HG02970 (cell line): ENCODE results near the gene IQSEC1.
"Not testable (repeated sequence)": the region's sequence is repeated elsewhere in the genome, so short reads cannot be mapped to it uniquely, and the experiment has no call there.

Source experiments
- ATAC-seq: cut with Tn5 transposase; IDR thresholded peaks from one replicate; pipeline ENCODE4 v1.9.1; 2021; ENCODE audit warnings: mild to moderate bottlenecking, moderate library complexity, moderate number of reproducible peaks; ENCODE audit not compliant: unreplicated experiment, low FRiP score

The IQSEC1 gene

DNA sequence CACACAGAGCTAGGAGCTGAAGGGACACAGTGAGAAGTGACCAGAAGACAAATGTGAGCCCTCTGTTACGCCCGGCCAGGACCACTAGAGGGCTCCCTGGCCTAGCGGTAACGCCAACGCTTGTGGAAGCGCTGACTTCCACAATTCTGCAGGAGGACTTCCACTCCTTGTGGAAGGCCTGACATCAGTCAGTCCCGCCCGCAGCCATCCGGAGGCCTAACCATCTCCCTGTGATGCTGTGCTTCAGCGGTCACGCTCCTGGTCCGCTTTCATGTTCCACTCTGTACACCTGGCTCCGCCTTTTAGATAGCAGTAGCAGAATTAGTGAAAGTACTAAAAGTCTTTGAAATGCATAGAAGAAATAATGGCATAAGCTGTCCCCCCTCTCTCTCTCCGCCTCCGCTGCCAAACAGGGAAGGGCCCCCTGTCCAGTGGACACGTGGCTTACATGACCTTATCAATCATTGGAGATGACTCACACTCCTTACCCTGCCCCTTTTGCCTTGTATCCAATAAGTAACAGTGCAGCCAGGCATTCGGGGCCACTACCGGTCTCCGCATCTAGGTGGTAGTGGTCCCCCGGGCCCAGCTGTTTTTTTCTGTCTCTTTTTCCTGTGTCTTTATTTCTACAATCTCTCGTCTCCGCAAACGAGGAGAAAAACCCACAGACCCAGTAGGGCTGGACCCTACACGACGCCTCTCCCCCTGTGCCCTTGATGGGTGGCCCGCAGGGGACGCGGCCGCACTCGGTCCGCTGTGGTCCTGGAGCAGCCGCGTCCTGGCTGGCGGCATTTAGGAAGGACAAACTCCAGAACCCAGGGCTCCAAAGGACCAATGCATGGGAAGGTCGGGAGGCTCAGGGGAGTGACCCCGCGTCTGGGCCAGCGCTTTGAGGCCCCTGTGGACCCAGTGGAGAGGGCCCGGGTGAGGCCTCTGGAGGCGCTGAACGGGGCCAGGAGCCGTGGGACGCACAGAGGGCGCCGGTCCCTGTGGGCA lies 204.9 kb downstream of the IQSEC1 start:
- no peak for ATAC-seq

GRCh38 chr3:12866836-12867235 lies 206.4 kb downstream of the IQSEC1 start:
- no peak for ATAC-seq

GRCh38 chr3:12865271-12865670 lies 208.0 kb downstream of the IQSEC1 start:
- no peak for ATAC-seq

DNA sequence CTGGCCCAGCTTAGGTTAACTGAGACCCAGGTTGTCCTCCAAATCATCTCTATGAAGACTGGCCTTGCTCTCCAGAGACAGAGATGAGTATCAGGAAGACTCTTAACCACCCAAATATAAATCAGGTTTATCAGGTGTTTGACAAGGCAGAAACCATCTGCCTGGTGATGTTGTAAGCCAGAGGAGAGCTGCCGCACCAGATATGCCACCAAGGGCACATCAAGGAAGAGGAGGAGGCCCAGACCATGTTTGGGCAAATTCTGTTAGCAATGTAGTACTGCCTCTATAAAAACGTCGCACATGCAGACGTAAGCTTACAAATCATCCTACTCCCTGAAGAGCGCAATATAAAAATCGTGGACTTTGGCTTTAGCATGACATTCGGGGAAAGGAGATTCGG lies 210.8 kb downstream of the IQSEC1 start:
- ATAC-seq: no peak

- ATAC-seq: no peak
Observed at GRCh38 chr3:12861611-12862010, 211.6 kb downstream of the IQSEC1 start.

DNA sequence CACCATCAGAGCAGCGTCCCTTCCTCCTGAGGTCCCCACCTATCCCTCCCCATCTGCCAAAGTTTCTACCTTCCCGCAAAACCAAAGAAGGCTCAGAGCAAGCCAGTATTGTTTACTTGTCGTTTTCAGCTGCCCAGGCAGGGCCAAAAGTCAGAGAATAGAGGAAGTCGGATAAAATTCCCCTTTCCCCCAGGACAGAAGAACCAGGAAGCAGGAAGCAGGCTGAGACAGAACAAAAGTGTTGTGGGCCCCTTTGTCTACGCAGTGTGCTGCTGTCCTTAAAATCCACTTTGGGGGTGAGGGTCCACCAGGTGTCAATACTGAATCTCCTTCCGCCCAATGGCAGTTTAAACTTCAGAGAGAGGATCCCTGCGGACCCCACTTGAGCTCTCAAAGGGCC lies 213.4 kb downstream of the IQSEC1 start:
- no peak for ATAC-seq

DNA sequence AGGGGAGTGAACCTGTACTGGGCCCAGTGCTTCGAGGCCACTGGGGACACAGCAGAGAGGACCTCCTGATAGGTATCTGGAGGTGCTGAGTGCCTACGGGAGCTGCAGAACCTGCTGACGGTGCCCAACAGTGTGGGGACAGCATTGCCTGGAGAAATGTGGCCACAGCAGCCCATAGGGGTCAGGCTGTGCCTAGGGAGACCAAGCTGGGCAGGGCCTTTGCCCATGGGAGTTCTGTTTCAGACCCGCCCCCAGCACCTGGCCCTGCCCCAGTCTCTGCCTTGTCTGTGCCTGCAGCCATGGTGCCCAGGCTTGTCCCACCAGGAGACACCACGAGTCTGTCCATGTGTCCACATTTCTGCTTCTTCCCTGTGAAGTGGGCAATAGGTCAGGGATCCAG lies 216.6 kb downstream of the IQSEC1 start:
- ATAC-seq: no peak

DNA sequence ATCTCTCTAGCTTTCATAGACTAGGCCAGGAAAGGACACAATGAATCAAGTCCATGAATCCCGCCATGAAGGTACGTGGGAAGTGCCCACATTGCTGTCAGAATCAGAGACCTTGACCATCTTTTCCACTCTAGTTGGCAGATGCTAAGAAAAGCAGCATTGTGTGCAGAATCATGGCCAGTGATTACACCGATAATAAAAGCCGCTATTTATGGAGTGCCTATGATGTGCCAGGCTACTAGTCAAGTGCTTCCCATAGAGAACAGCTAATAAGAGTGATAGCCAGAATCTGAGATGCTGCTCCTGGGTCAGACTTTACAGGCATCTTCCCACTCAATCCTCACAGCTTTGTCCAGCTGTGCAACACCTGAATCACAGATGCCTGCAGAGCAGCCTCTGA lies 218.7 kb downstream of the IQSEC1 start:
- ATAC-seq: no peak

DNA sequence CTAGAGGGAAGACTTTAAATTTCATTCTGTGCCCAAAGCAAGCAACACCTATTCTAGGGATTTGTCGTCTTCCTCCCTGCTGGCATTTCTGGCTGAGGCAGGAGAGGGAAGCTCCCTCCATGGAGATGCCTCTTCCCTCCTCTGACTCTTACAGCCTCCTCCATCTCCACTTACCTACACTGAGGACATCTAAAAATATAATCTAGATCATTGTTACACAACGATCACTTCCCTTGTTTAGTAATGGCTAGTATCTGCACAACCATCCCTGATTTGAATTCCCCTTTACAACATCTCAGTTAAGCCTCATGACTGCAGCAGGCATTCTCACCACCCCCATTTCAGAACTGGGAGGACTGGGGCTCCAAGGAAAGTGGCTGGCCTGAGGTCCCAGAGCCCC lies 219.4 kb downstream of the IQSEC1 start:
- ATAC-seq: not testable (repeated sequence)

GRCh38 chr3:12852201-12852600 lies 221.0 kb downstream of the IQSEC1 start:
- no peak for ATAC-seq
